ENCODE measurements around the gene TRABD. TPM values are rescaled to one million over a fixed set of nuclear protein-coding genes. Genes with fewer than 3 reads are reported as not detected.

TRABD gene
- total RNA-seq, 1 experiment from 2014 or later = 33.5 TPM

- Mint-ChIP-seq H3K27ac (ENCODE audit: unreplicated experiment) (no peak overlapping the region), H3K4me1 (ENCODE audit: low read depth, unreplicated experiment) (no peaks in the 10 kb centered on the region), H3K36me3 (ENCODE audit: insufficient read depth, unreplicated experiment) (peaks cover 43% of the 10 kb centered on the region), H3K9me3 (ENCODE audit: unreplicated experiment) (no peaks in the 10 kb centered on the region), H3K27me3 (ENCODE audit: insufficient read depth, unreplicated experiment) (no peaks in the 10 kb centered on the region), H3K4me3 (ENCODE audit: unreplicated experiment) (no peak overlapping the region)
- POLR2A ChIA-PET = no interaction called here
- Histone ChIP-seq H3K36me3 (ENCODE audit: control insufficient read depth, insufficient read depth, low read length) (no peaks in the 10 kb centered on the region; the same call in 1 of the 2 replicates), H3K4me3 (ENCODE audit: low read depth, low read length) (no peak overlapping the region), H3K27me3 (replicated peaks; ENCODE audit: control insufficient read depth, insufficient read depth, low read length) (no peaks in the 10 kb centered on the region), H3K4me1 (no peaks in the 10 kb centered on the region), H3K9me3 (no peaks in the 10 kb centered on the region)
- intact Hi-C loops (cut with micrococcal nuclease; ENCODE audit: unreplicated experiment) = no loop called here
- no TSS peak for BruUV-seq (replicated peaks)
- peak in 1 of 2 experiments; percentile 34 for DNase-seq
- CTCF ChIA-PET = no interaction called here
- TF ChIP-seq CTCF (IDR thresholded peaks at IDR 0.05; ENCODE audit: insufficient read depth in 1 of 2, low read depth in 1 of 2, low read length in 1 of 2, severe bottlenecking in 1 of 2, unreplicated experiment in 1 of 2) = no peak
Observed at GRCh38 chr22:50220603-50221409, 35.1 kb downstream of the TRABD start.

- H3K36me3 ChIP-seq (ENCODE audit: control insufficient read depth, insufficient read depth, low read length) = no peaks in the 10 kb centered on the region; the same call in 1 of the 2 replicates
- ChIA-PET POLR2A (no interaction called here), CTCF (no interaction called here)
- intact Hi-C loops (cut with micrococcal nuclease; ENCODE audit: unreplicated experiment) = no loop called here
- H3K4me3 Mint-ChIP-seq (ENCODE audit: unreplicated experiment) = no peak overlapping the region
- DNase-seq = peak in 1 of 2 experiments; percentile 28
- H3K4me1 ChIP-seq = no peaks in the 10 kb centered on the region
- TF ChIP-seq CTCF (IDR thresholded peaks at IDR 0.05; ENCODE audit: insufficient read depth in 1 of 2, low read depth in 1 of 2, low read length in 1 of 2, severe bottlenecking in 1 of 2, unreplicated experiment in 1 of 2) = no peak
- H3K4me3 ChIP-seq (ENCODE audit: low read depth, low read length) = no peak overlapping the region
- H3K27me3 ChIP-seq (replicated peaks; ENCODE audit: control insufficient read depth, insufficient read depth, low read length) = no peaks in the 10 kb centered on the region
- no peaks in the 10 kb centered on the region for H3K9me3 Mint-ChIP-seq (ENCODE audit: unreplicated experiment)
- H3K27me3 Mint-ChIP-seq (ENCODE audit: insufficient read depth, unreplicated experiment) = no peaks in the 10 kb centered on the region
- peaks cover 36% of the 10 kb centered on the region for H3K36me3 Mint-ChIP-seq (ENCODE audit: insufficient read depth, unreplicated experiment)
- H3K27ac Mint-ChIP-seq (ENCODE audit: unreplicated experiment) = no peak overlapping the region
- no peaks in the 10 kb centered on the region for H3K9me3 ChIP-seq
- H3K4me1 Mint-ChIP-seq (ENCODE audit: low read depth, unreplicated experiment) = no peaks in the 10 kb centered on the region
- BruUV-seq (replicated peaks) = no TSS peak
Observed at GRCh38 chr22:50221410-50222300, 35.9 kb downstream of the TRABD start.

GRCh38 chr22:50222508-50222907 lies 36.8 kb downstream of the TRABD start:
- TF ChIP-seq CTCF (IDR thresholded peaks at IDR 0.05; ENCODE audit: insufficient read depth in 1 of 2, low read depth in 1 of 2, low read length in 1 of 2, severe bottlenecking in 1 of 2, unreplicated experiment in 1 of 2) = no peak
- no TSS peak for BruUV-seq (replicated peaks)
- CTCF ChIA-PET = no interaction called here
- no peaks in the 10 kb centered on the region for H3K4me1 Mint-ChIP-seq (ENCODE audit: low read depth, unreplicated experiment)
- intact Hi-C loops (cut with micrococcal nuclease; ENCODE audit: unreplicated experiment) = no loop called here
- no peak overlapping the region for H3K4me3 Mint-ChIP-seq (ENCODE audit: unreplicated experiment)
- H3K27me3 ChIP-seq (replicated peaks; ENCODE audit: control insufficient read depth, insufficient read depth, low read length) = no peaks in the 10 kb centered on the region
- no peak overlapping the region for H3K27ac Mint-ChIP-seq (ENCODE audit: unreplicated experiment)
- H3K4me3 ChIP-seq (ENCODE audit: low read depth, low read length) = no peak overlapping the region
- DNase-seq = peak in 1 of 2 experiments; percentile 29
- no peaks in the 10 kb centered on the region for H3K9me3 ChIP-seq
- no peaks in the 10 kb centered on the region for H3K4me1 ChIP-seq
- H3K36me3 ChIP-seq (ENCODE audit: control insufficient read depth, insufficient read depth, low read length) = no peaks in the 10 kb centered on the region; the same call in 1 of the 2 replicates
- no peaks in the 10 kb centered on the region for H3K9me3 Mint-ChIP-seq (ENCODE audit: unreplicated experiment)
- H3K27me3 Mint-ChIP-seq (ENCODE audit: insufficient read depth, unreplicated experiment) = no peaks in the 10 kb centered on the region
- H3K36me3 Mint-ChIP-seq (ENCODE audit: insufficient read depth, unreplicated experiment) = peaks cover 31% of the 10 kb centered on the region
- POLR2A ChIA-PET = no interaction called here
